GM12891 (cell line): ENCODE results near the gene LYVE1.
"Not testable (repeated sequence)": the region's sequence is repeated elsewhere in the genome, so short reads cannot be mapped to it uniquely, and the experiment has no call there.

Experiments
- DNase-seq: peaks from one replicate; pipeline ENCODE4 v3.0.0; 2011; ENCODE audit warnings: low spot score; ENCODE audit not compliant: insufficient read length
- FAIRE-seq: peaks from 2 replicates; lab custom pipeline; 2011; peaks lifted over from hg19 to GRCh38; lab: Jason Lieb, UNC
- PAX5 ChIP-seq: IDR thresholded peaks from 2 replicates; pipeline ENCODE4 v1.6.1; 2011; ENCODE audit warnings: low read length, moderate library complexity, mild to moderate bottlenecking; ENCODE audit not compliant: insufficient read depth, severe bottlenecking
- POLR2A ChIP-seq: IDR thresholded peaks from 2 replicates; pipeline ENCODE4 v1.6.1; 2011; ENCODE audit warnings: low read depth, low read length, control low read depth
- POLR2AphosphoS5 ChIP-seq: IDR thresholded peaks from 2 replicates; pipeline ENCODE4 v1.6.1; 2011; ENCODE audit warnings: low read depth, low read length, control low read depth
- POU2F2 ChIP-seq: IDR thresholded peaks from 2 replicates; pipeline ENCODE4 v1.6.1; 2011; ENCODE audit warnings: low read depth, mild to moderate bottlenecking, control low read depth, low read length, moderate library complexity
- SPI1 ChIP-seq: IDR thresholded peaks from 2 replicates; pipeline ENCODE4 v1.6.1; 2011; ENCODE audit warnings: low read depth, low read length, control low read depth
- TAF1 ChIP-seq: IDR thresholded peaks from 2 replicates; pipeline ENCODE4 v1.6.1; 2011; ENCODE audit warnings: low read depth, low read length, control low read depth

Gene LYVE1

GRCh38 chr11:10603721-10604297 lies 35.3 kb upstream of the LYVE1 start:
- FAIRE-seq, result no peak
- no peak for DNase-seq
- TF ChIP-seq TAF1 (no peak), POLR2A (no peak), SPI1 (no peak)

- FAIRE-seq, result no peak
- no peak for DNase-seq
- TF ChIP-seq PAX5 (no peak), SPI1 (no peak), POLR2A (no peak), POLR2AphosphoS5 (no peak), POU2F2 (no peak), TAF1 (no peak)
Observed at GRCh38 chr11:10602945-10603344, 34.5 kb upstream of the LYVE1 start.

- FAIRE-seq (no peak), DNase-seq (no peak)
- TF ChIP-seq POLR2A (no peak), TAF1 (no peak), POU2F2 (no peak), SPI1 (no peak), POLR2AphosphoS5 (no peak)
Observed at GRCh38 chr11:10602366-10602765, 33.9 kb upstream of the LYVE1 start.

GRCh38 chr11:10601837-10602236 lies 33.4 kb upstream of the LYVE1 start:
- TF ChIP-seq POLR2AphosphoS5 (no peak), SPI1 (no peak), POLR2A (no peak), TAF1 (no peak), PAX5 (no peak), POU2F2 (no peak)
- FAIRE-seq, result no peak
- DNase-seq, result no peak

- no peak for DNase-seq
- no peak for FAIRE-seq
- TF ChIP-seq POLR2A (no peak), TAF1 (no peak), POU2F2 (no peak), SPI1 (no peak)
Observed at GRCh38 chr11:10600570-10601248, 32.2 kb upstream of the LYVE1 start.

GRCh38 chr11:10599388-10600175 lies 31.1 kb upstream of the LYVE1 start:
- DNase-seq (no peak), FAIRE-seq (no peak)
- no peak for TF ChIP-seq POLR2A
- TF ChIP-seq POU2F2, result no peak
- no peak for TF ChIP-seq TAF1
- no peak for TF ChIP-seq PAX5
- no peak for TF ChIP-seq POLR2AphosphoS5
- no peak for TF ChIP-seq SPI1

GRCh38 chr11:10598816-10599215 lies 30.4 kb upstream of the LYVE1 start:
- TF ChIP-seq POLR2A (no peak), POU2F2 (no peak)
- DNase-seq (no peak), FAIRE-seq (no peak)

GRCh38 chr11:10597877-10598351 lies 29.4 kb upstream of the LYVE1 start:
- TF ChIP-seq POU2F2 (no peak), PAX5 (no peak), SPI1 (peak; percentile 76), POLR2AphosphoS5 (no peak), TAF1 (no peak), POLR2A (no peak)
- DNase-seq, result no peak
- no peak for FAIRE-seq

- FAIRE-seq, DNase-seq: not testable (repeated sequence)
Observed at GRCh38 chr11:10595840-10596239, 27.4 kb upstream of the LYVE1 start.

GRCh38 chr11:10594407-10594806 lies 25.9 kb upstream of the LYVE1 start:
- DNase-seq (no peak), FAIRE-seq (no peak)
- no peak for TF ChIP-seq POLR2AphosphoS5
- no peak for TF ChIP-seq POU2F2
- no peak for TF ChIP-seq POLR2A
- TF ChIP-seq TAF1, result no peak
- no peak for TF ChIP-seq SPI1
- TF ChIP-seq PAX5, result no peak
